ENCODE data around the gene GAB4.

Gene GAB4

GRCh38 chr22:16987822-16988221, 20.2 kb downstream of the GAB4 start:
- DNase-seq (ENCODE audit: low read depth) = no peak

GRCh38 chr22:16975155-16975885, 32.7 kb downstream of the GAB4 start:
- no peak for DNase-seq (ENCODE audit: low read depth)

GRCh38 chr22:16974298-16975084, 33.5 kb downstream of the GAB4 start:
- no peak for DNase-seq (ENCODE audit: low read depth)

DNA sequence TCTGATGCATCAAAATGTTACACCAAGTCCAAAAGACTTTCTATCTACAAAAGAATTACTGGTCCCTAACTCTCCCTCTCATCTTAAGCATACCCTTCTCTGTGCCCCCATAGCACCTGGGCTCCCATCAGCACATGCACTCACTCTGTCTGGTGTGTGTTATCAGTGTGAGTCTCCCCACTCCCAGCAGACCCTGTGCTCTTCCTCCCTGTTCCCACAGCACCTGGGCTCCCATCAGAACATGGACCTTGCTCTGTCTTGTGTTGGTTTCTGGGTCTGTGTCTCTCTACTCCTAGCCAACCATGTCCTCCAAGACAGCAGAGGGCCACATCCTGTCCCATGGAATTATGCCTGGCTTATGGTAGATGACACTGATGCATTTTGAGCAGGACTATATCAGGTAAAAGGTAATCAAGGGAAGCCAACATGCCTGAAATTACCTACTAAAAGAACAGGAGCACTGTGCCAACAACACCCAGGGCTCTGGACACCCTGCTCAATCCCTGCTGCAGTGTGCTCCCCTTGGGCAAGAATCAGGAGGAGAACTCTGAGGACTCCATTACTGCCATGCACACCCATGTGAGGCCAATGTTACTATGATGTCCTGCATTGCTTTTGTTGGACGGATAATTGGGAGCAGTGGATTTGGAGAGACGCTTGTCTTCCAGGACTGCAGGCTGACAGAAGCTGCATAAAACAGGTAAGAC, 34.3 kb downstream of the GAB4 start:
- no peak for DNase-seq (ENCODE audit: low read depth)

DNA sequence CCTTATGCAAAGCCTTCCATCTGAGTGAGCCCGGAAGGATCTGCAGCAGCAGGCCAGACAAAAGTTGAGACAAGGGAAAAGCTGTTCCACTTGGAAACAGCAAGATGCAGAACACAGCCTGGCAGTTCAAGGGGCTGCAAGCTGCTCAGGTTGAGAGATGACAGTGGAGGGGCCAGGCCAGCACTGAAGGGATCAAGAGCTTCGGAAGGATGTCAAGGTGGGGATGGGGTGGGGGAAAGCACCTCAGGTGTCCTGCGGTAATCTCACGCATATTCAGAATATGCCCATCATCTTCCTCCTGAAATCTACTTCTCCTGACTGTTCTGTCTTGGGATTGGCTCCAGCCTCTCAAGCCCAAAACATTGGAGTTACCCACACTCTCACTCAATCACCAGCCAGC, 35.7 kb downstream of the GAB4 start:
- no peak for DNase-seq (ENCODE audit: low read depth)

DNA sequence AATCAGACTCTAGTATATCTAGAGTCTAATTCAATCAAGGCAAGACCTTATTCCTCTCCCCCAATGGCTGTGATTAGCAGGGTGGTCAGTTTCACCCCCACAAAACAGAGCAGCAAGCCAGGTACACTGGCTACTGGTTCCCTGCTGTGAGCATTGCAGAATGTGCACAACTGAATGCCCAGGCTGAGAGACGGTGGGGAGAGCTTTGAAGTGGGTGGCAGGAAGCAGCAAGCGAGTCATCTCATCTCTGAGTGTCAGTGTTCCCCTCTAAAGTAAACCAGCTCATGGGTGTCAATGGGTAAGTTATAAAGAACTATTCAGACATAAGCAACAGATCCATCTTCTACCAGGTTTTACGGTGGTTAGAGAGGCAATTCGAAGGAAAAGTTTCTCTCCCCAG, 37.6 kb downstream of the GAB4 start:
- DNase-seq (ENCODE audit: low read depth) = no peak

DNA sequence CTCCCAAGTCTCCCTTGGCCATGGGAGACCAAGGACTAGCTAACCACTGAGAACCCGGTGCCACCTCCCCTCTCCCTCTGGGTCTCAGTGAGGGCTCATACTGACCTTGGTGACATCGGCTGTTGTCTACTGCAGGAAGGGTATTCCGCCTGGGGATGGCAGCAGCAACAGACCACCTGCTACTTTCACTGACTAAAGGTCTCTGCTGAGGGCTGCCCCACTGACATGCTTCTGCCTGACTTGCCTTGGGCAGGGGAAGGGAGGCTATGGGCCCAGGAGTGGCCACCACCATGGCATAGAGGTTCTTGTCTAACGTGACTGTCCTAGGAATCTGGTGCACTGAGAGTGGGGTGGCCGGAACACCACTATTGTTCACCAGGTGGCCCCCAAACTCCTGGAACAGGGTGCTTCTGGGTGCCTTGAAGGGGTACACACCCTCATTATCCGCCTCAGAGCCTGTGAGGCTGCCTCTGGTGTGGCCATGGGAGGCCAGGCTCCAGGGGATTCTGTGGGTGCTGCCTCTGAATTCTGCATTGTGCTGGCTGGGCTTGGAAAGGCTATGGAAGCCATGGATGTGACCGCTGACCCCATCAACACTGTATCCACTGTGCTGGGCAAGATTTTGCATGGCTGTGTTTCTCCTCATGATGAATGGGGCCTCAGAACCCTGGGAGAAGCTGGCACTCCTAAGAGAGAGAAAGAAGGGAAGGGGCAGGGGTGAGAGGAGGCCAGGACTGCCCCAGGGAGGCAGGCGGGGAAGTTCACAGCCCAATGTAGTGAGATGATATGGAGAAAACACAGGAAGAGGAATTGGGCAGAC, 38.3 kb downstream of the GAB4 start:
- no peak for DNase-seq (ENCODE audit: low read depth)

DNA sequence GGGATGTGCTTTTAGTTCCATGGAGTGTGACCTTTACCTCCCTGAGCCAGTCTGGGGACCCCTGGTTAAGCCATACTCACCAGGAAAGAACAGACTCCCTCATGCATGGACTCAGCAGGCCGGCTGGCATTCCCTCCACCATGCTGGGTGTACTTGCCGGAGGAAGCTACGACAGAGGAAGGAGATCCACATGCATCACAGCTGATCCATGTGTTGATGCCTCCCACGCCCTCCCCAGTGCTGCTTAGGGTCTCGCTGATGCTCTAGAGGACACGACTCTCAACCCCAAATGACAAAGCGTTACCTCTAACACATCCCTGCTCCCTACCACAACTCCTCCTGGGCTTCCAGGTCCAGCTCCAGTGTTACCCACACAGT, 39.8 kb downstream of the GAB4 start:
- no peak for DNase-seq (ENCODE audit: low read depth)

GRCh38 chr22:16967453-16968217, 40.4 kb downstream of the GAB4 start:
- DNase-seq (ENCODE audit: low read depth) = no peak

DNA sequence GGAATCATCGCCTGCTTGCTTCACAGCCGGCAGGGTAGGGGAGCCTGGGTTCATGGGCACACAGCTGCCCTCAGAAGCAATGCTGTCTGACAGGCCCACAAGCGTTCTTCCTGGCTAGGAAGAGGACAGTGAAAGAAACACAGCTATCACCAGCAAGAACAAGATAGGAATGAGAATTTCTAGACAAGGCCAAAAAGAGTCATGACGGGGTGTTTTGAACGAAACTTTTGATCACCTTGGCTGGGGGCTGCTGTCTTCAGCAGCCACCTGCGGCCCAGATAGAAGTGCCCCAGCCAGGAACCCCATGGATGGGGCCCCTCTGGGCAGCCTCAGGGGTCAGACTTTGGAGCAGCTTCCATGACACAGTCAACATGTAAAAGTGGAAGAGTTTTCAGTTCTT, 41.8 kb downstream of the GAB4 start:
- DNase-seq (ENCODE audit: low read depth) = no peak

- no peak for DNase-seq (ENCODE audit: low read depth)
Measured at GRCh38 chr22:16965560-16965959, 42.5 kb downstream of the GAB4 start.

- no peak for DNase-seq (ENCODE audit: low read depth)
Measured at GRCh38 chr22:16965083-16965482, 42.9 kb downstream of the GAB4 start.

- DNase-seq (ENCODE audit: low read depth) = no peak
Measured at GRCh38 chr22:16964366-16964765, 43.7 kb downstream of the GAB4 start.

DNA sequence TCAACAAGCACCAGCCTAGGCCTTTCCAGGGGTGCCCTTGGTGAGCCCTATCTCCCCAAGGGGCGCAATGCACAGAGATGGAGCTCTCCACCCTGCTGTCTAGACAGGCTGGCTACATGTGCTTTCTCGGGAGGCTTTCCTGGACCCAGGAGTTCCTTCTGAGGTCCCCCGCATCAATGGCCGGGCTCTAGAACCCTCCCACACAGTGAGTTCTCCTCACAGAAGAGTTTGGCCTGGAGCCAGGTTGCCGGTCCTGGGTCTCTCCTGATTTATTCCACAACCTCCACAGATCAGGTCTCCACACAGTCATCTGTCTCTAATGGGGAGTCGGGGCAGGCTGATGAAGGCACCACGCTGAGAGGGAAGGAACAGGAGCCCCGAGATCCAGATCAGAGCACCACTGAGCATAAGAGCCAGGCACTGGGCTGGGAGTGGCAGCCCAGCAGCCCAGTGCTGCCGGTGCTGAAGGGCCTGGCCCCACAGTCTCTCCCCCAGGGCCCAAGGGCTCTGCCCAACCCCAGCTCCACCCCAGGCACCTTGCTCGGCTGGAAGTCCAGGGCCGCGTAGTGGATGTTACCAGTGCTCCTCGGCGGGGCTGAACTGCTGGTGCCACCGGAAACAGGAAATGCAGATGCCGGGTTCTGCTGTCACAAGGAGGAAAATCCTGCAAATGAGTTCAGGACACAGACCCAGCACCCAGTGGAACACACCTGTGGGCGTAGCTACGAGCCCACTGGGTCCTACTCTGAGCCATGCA, 44.7 kb downstream of the GAB4 start:
- DNase-seq (ENCODE audit: low read depth) = no peak

- DNase-seq (ENCODE audit: low read depth) = no peak
Measured at GRCh38 chr22:16962501-16962900, 45.5 kb downstream of the GAB4 start.

- DNase-seq (ENCODE audit: low read depth) = no peak
Measured at GRCh38 chr22:16961477-16962186, 46.4 kb downstream of the GAB4 start.

- DNase-seq (ENCODE audit: low read depth) = no peak
Measured at GRCh38 chr22:16960884-16961249, 47.2 kb downstream of the GAB4 start.

DNA sequence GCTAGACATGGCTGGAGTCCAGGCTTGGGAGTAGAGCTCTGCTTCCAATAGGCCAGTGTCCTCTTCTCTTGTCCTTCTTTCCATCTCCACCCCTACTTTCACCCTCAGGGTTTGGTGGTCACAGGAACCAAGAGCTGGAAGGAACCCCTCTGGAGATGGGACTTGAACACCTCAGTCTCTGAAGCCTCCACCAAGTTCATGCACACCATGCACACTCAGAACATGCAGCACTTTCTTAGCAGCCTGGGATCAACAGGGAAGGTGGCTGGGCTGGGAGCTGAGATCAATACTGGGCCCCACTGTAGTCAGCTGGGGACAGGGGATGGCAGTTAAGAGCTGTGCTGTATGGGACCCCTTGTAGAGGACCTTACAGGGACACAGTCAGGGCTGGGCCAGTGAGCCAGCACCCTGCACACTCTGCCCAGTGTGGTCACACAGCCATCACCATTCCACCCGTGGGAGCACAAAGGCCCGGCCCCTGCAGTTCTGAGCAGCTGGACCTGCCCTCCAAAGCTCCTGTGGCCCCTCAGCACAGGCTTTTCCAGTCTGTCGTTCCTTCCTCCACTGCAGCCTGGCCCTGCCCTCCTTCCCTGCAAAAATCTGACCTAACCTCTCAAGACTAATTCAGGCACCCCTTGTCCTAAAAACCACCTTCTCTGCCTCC, 47.7 kb downstream of the GAB4 start:
- no peak for DNase-seq (ENCODE audit: low read depth)

DNA sequence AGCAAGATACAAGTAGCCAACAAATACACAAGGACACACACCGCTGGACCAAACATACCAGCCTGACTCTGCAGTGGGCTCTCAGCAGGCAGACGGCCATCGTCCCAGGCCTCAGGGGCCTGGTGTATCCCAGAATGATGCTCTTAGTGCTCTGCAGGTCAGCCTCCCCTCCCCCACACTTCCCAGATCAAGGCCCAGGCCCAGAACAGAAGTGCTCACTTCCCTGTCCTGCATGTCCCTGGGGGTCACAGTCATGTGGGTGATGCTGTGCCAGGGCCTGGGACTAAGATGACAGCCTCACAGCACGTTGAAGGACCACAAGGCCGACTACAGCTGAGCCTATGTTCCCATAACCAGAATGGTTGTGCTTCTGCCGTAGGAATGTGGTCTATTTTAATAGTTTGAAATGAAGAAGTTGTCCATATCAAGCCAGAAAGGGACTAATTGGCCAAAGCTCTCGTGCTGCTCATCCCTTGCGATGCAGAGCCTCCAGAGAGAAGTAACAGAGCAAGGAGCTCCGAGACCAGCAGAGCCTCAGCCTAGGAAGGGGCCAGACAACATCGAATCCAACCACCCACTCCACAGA, 48.6 kb downstream of the GAB4 start:
- DNase-seq (ENCODE audit: low read depth) = no peak
